ENCODE data around the gene LEAP2. TPM values are rescaled to one million over a fixed set of nuclear protein-coding genes. Genes with fewer than 3 reads are reported as not detected.

LEAP2 gene
- total and polyA plus RNA-seq, 2 of the 4 experiments (the other 2 are of a cell fraction) = under 0.01 to 0.36 TPM

GRCh38 chr5:132909702-132910101, 36.2 kb downstream of the LEAP2 start:
- Histone ChIP-seq H3K14ac (replicated peaks; ENCODE audit: low read depth, low read length) (no peak overlapping the region), H2AFZ (replicated peaks; ENCODE audit: low read length, poor library complexity) (no peak overlapping the region), H3K27ac (ENCODE audit: insufficient read depth, low read length) (no peak overlapping the region), H2BK15ac (ENCODE audit: low read depth, low read length) (no peak overlapping the region), H3K23ac (ENCODE audit: low read depth, low read length) (no peak overlapping the region), H3K4me1 (ENCODE audit: control insufficient read depth, insufficient read depth, low read length) (no peaks in the 10 kb centered on the region), H2BK20ac (ENCODE audit: low read depth, low read length) (no peak overlapping the region), H3K4ac (ENCODE audit: low read depth, low read length) (no peak overlapping the region), H2AK9ac (replicated peaks; ENCODE audit: low read depth, low read length, poor library complexity) (no peak overlapping the region), H3K9ac (ENCODE audit: low read depth, low read length) (no peak overlapping the region), H3K4me3 (ENCODE audit: insufficient read depth, low read depth, low read length) (no peak overlapping the region), H4K20me1 (ENCODE audit: insufficient read depth, low read length) (peaks cover 59% of the 10 kb centered on the region), H3K4me2 (ENCODE audit: low read depth, low read length) (no peak overlapping the region), H4K5ac (ENCODE audit: low read depth, low read length) (no peak overlapping the region), H2AK5ac (ENCODE audit: low read depth, low read length) (no peak overlapping the region), H3K18ac (ENCODE audit: low read depth, low read length) (no peak overlapping the region), H3K27me3 (ENCODE audit: control insufficient read depth, insufficient read depth, low read length) (no peaks in the 10 kb centered on the region), H3K9me3 (ENCODE audit: control insufficient read depth, insufficient read depth, low read length) (no peaks in the 10 kb centered on the region), H4K8ac (ENCODE audit: low read depth in 2 of 2, low read length in 2 of 2) (no peak overlapping the region), H3K56ac (ENCODE audit: extremely low read depth, insufficient read depth, low read length) (no peak overlapping the region), H2BK5ac (ENCODE audit: low read depth, low read length, poor library complexity, severe bottlenecking) (no peak overlapping the region), H3K79me1 (ENCODE audit: low read depth in 1 of 2, low read length in 2 of 2) (peaks cover 36 to 59% of the 10 kb centered on the region in 2 experiments), H4K91ac (ENCODE audit: insufficient read depth, low read depth, low read length) (no peak overlapping the region), H3K36me3 (ENCODE audit: control insufficient read depth, insufficient read depth, low read length) (peaks cover 19% of the 10 kb centered on the region), H3K9me1 (ENCODE audit: insufficient read depth, low read length) (no peaks in the 10 kb centered on the region; the same call in 1 of the 2 replicates), H2BK120ac (ENCODE audit: low read depth, low read length) (no peak overlapping the region)
- ATAC-seq (ENCODE audit: low read depth) (no peak), DNase-seq (no peak)
- no TSS peak for BruUV-seq (replicated peaks)
- no CpG with 5 or more reads among the region's 1 CpG for WGBS, 2 experiments (ENCODE audit: extremely low coverage in 2 of 2, insufficient read length in 1 of 2)
- ChIA-PET CTCF (no interaction called here), POLR2A (ENCODE audit: unreplicated experiment) (no interaction called here)
- no peak for TF ChIP-seq NFE2L2 (IDR thresholded peaks at IDR 0.05; ENCODE audit: low read depth, low read length)
- TF ChIP-seq MAZ (IDR thresholded peaks at IDR 0.05; ENCODE audit: borderline replicate concordance, low read depth, low read length) = no peak
- TF ChIP-seq RAD21 (IDR thresholded peaks at IDR 0.05; ENCODE audit: low read length) = no peak
- TF ChIP-seq RFX5 (IDR thresholded peaks at IDR 0.05; ENCODE audit: low read depth, low read length) = no peak
- no peak for TF ChIP-seq RCOR1 (IDR thresholded peaks at IDR 0.05; ENCODE audit: insufficient replicate concordance, low read length)
- TF ChIP-seq BHLHE40 (IDR thresholded peaks at IDR 0.05; ENCODE audit: low read depth, low read length) = no peak
- no peak for TF ChIP-seq FOS (IDR thresholded peaks at IDR 0.05; ENCODE audit: low read depth, low read length)
- no peak for TF ChIP-seq ELK1 (IDR thresholded peaks at IDR 0.05; ENCODE audit: borderline replicate concordance, low read depth, low read length)
- no peak for TF ChIP-seq SMC3 (IDR thresholded peaks at IDR 0.05; ENCODE audit: low read depth, low read length)
- intact Hi-C loops (cut with micrococcal nuclease) = no loop called here
- dilution Hi-C loops (cut with HindIII; ENCODE audit: low sequenced_read_pairs, unreplicated experiment) = no loop called here
- in situ Hi-C loops (cut with MboI; ENCODE audit: low sequenced_read_pairs) = no loop called here
